ENCODE results near the gene SMG1.

DNA sequence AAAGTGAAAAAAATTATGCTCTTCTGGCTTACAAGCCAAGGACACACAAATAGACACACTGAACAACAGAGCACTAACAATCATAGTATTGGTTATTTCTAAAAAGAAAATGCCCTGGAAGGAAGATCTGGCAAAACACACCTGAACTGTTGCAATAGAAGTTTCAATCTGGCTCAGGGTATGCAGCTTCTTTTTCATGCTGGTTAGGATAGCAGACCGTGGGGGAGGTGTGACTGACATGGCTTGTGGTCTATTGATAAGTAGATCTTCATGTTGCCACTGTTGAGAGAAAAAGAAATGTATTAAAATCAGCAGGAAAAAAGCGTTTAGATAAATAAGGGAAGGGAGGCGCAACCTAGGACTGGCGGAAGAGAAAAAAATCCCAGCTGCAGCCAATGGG, 98.3 kb downstream of the SMG1 start:
- TF ChIP-seq EZH2 (IDR thresholded peaks at IDR 0.05; ENCODE audit: borderline replicate concordance) = no peak
- TF ChIP-seq, protein P1, sequence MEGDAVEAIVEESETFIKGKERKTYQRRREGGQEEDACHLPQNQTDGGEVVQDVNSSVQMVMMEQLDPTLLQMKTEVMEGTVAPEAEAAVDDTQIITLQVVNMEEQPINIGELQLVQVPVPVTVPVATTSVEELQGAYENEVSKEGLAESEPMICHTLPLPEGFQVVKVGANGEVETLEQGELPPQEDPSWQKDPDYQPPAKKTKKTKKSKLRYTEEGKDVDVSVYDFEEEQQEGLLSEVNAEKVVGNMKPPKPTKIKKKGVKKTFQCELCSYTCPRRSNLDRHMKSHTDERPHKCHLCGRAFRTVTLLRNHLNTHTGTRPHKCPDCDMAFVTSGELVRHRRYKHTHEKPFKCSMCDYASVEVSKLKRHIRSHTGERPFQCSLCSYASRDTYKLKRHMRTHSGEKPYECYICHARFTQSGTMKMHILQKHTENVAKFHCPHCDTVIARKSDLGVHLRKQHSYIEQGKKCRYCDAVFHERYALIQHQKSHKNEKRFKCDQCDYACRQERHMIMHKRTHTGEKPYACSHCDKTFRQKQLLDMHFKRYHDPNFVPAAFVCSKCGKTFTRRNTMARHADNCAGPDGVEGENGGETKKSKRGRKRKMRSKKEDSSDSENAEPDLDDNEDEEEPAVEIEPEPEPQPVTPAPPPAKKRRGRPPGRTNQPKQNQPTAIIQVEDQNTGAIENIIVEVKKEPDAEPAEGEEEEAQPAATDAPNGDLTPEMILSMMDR (IDR thresholded peaks at IDR 0.05; ENCODE audit: poor library complexity) = no peak

All from hepatocyte (in vitro differentiated cells).